Heart right ventricle (tissue), 16 donors: ENCODE data around the gene ATP5ME. TPM values are rescaled to one million over a fixed set of nuclear protein-coding genes. Genes with fewer than 3 reads are reported as not detected.
A peak's percentile ranks its signal among the peaks of the same experiment; 100 is the strongest.

Source experiments
- ATAC-seq, 8 donors: fragments of 200-7000 bp; cut with Tn5 transposase; one replicate each; pipeline ENCODE4 v1.9.1; 2020; ENCODE audit warnings: mild to moderate bottlenecking in 8 of 8, moderate library complexity in 8 of 8, moderate number of reproducible peaks in 1 of 8
- DNase-seq, 2 donors: peaks; one replicate each; pipeline ENCODE4 v3.0.0-alpha.2; 2020
- H3K27ac ChIP-seq, 10 donors: fragments of 200-600 bp; sonication (generic) in 2 of 10; one replicate each; pipeline versions ENCODE4 v1.5.0 to v1.8.0; 2020 to 2022; ENCODE audit warnings: mild to moderate bottlenecking in 3 of 10
- H3K27me3 ChIP-seq, 7 donors: fragments of 200-600 bp; one replicate each; pipeline ENCODE4 v1.8.0; 2021 to 2022; ENCODE audit warnings: mild to moderate bottlenecking in 2 of 7
- H3K36me3 ChIP-seq, 9 donors: fragments of 200-600 bp; sonication (generic) in 1 of 9; one replicate each; pipeline versions ENCODE4 v1.5.0 to v1.8.0; 2020 to 2022; ENCODE audit warnings: mild to moderate bottlenecking in 2 of 9
- H3K4me1 ChIP-seq, 9 donors: fragments of 200-600 bp; sonication (generic) in 1 of 9; one replicate each; pipeline versions ENCODE4 v1.5.0 to v1.8.0; 2020 to 2022; ENCODE audit warnings: mild to moderate bottlenecking in 4 of 9
- H3K4me3 ChIP-seq, 10 donors: fragments of 200-600 bp; sonication (generic) in 2 of 10; one replicate each; pipeline versions ENCODE4 v1.5.0 to v1.8.0; 2020 to 2022; ENCODE audit warnings: mild to moderate bottlenecking in 7 of 10, moderate library complexity in 2 of 10
- H3K9me3 ChIP-seq, 11 donors: fragments of 200-600 bp in 10 of 11; sonication (generic) in 2 of 11; one replicate each; pipeline versions ENCODE4 v1.5.0 to v1.8.0; 2013 to 2022; ENCODE audit warnings: mild to moderate bottlenecking in 2 of 11, control low read depth in 1 of 11, moderate library complexity in 1 of 11
- WGBS, 2 donors: extraction: QIAGEN DNeasy Blood & Tissue Kit; methylation state at CpG; one replicate each; pipeline ENCODE4 v1.1.7; 2013; ENCODE audit warnings: inconsistent platforms in 1 of 2; 5-methylcytosine and 5-hydroxymethylcytosine counted together
- intact Hi-C, 10 donors: fragments of 100-400 bp; cut with DNase I; formaldehyde crosslinking; loops; one replicate each; pipeline versions ENCODE4 v1.11.1 to v1.14.2; 2022
- polyA plus RNA-seq, 2 donors: library from polyadenylated mRNA; stranded (reverse); fragments of 200-250 nt; gene quantifications; one replicate each; pipeline ENCODE4 v1.2.3, GENCODE V29; 2013
- total RNA-seq, 10 donors: library from RNA; stranded (reverse); fragmentation: NEBNext Ultra II Directional in 3 of 10; extraction: Animal tissue kit (Norgen Biotek cat#: 25700) in 3 of 10; gene quantifications; one replicate each; pipeline versions ENCODE4 v1.2.1 to v1.2.4, GENCODE V29; 2021 to 2023
- TF ChIP-seq, protein P1 (sequence below), 9 donors: fragments of 200-600 bp; sonication (generic) in 2 of 9; IDR thresholded peaks; one replicate each; pipeline versions ENCODE4 v1.5.0 to v1.8.0; 2021 to 2022; ENCODE audit warnings: antibody characterized with exemption in 9 of 9, mild to moderate bottlenecking in 5 of 9, moderate library complexity in 1 of 9
- donor health status: Arrhythmogenic right ventricular cardiomyopathy.
- donor health status: ischemic (EF 13 %, LVEDD 7.1; RV severe dilation, severe dysfunction).
- donor health status: healthy with polysubstance abuse.
- donor health status: DM: no; HTN: yes; CAD: no.
- donor health status: DM: no; HTN: no; CAD: no.
- donor health status: ischemic (EF 25% LVEDD 6.9; RV normal size, moderate dysfunction).
- donor health status: ischemic (EF 25% LVEDD 5.7; RV mildly dilated, moderate dysfunction).
- donor health status: healthy.
- donor health status: DM: yes; HTN: yes; CAD: no.
- donor health status: Ischemic cardiomyopathy.
- donor health status: ischemic (EF 35%, LVEDD 5.7; RV mildly dilated, moderate dysfunction).
- donor health status: nonischemic (EF 11% LVEDD 7.7; RV severe dilation, severe dysfunction).
- donor health status: DM: yes; HTN: yes; CAD: no.
- donor health status: PGD.
- donor health status: ischemic (EF 29% LVEDD 5.4; RV normal size, mild dysfunction).
- donor health status: nonischemic (EF 23%, LVEDD 6.1; RV moderate dilation, normal function).

ATP5ME gene
- total and polyA plus RNA-seq, 12 donors: 651 to 4,239 (median 1,012) TPM

- H3K27me3 ChIP-seq: peaks cover 0 to 22% (median 4%) of the 10 kb centered on the region in 7 donors
- no peak overlapping the region for H3K27ac ChIP-seq
- peaks cover 0 to 12% (median 7%) of the 10 kb centered on the region in 9 donors for H3K4me1 ChIP-seq
- DNase-seq (no peak), ATAC-seq (no peak)
- TF ChIP-seq, protein P1, sequence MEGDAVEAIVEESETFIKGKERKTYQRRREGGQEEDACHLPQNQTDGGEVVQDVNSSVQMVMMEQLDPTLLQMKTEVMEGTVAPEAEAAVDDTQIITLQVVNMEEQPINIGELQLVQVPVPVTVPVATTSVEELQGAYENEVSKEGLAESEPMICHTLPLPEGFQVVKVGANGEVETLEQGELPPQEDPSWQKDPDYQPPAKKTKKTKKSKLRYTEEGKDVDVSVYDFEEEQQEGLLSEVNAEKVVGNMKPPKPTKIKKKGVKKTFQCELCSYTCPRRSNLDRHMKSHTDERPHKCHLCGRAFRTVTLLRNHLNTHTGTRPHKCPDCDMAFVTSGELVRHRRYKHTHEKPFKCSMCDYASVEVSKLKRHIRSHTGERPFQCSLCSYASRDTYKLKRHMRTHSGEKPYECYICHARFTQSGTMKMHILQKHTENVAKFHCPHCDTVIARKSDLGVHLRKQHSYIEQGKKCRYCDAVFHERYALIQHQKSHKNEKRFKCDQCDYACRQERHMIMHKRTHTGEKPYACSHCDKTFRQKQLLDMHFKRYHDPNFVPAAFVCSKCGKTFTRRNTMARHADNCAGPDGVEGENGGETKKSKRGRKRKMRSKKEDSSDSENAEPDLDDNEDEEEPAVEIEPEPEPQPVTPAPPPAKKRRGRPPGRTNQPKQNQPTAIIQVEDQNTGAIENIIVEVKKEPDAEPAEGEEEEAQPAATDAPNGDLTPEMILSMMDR (IDR thresholded peaks at IDR 0.05): no peak
- H3K9me3 ChIP-seq: no peaks in the 10 kb centered on the region
- H3K36me3 ChIP-seq: no peaks in the 10 kb centered on the region
- no peak overlapping the region for H3K4me3 ChIP-seq
- intact Hi-C loops: no loop called here
- WGBS, 2 donors: 90 to 93% methylated on average over 32 of the region's 32 CpGs
Observed at GRCh38 chr4:658681-659667, 15.1 kb downstream of the ATP5ME start.

GRCh38 chr4:657834-658667 lies 16.0 kb downstream of the ATP5ME start:
- TF ChIP-seq, protein P1 (IDR thresholded peaks at IDR 0.05): no peak
- 84 to 86% methylated on average over 26 to 27 of the region's 27 CpGs for WGBS, 2 donors

DNA sequence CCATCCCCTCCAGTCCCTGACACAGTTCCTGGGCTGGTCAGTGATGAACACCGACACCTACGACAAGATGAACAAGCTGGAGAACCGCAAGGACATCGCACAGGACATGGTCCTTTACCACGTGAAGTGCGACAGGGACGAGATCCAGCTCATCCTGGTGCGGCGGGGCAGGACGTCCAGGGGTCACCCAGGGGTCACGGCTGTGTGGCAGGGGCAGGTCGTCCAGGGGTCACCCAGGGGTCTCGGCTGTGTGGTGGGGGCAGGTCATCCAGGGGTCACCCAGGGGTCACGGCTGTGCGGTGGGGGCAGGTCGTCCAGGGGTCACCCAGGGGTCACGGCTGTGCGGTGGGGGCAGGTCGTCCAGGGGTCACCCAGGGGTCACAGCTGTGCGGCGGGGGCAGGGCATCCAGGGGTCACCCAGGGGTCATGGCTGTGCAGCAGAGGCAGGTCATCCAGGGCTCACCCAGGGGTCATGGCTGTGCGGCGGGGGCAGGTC lies 16.7 kb downstream of the ATP5ME start:
- no peak overlapping the region for H3K4me3 ChIP-seq
- no peak for ATAC-seq
- TF ChIP-seq, protein P1 (IDR thresholded peaks at IDR 0.05): no peak
- H3K36me3 ChIP-seq: no peaks in the 10 kb centered on the region
- no peaks in the 10 kb centered on the region for H3K9me3 ChIP-seq
- H3K27me3 ChIP-seq: peaks cover 0 to 29% (median 0%) of the 10 kb centered on the region in 7 donors
- intact Hi-C loops: no loop called here
- no peak overlapping the region for H3K27ac ChIP-seq
- DNase-seq: no peak
- no peaks in the 10 kb centered on the region for H3K4me1 ChIP-seq
- 78 to 82% methylated on average over 21 to 23 of the region's 23 CpGs for WGBS, 2 donors

More at GRCh38 chr4:657834-658667, 16.0 kb downstream of the ATP5ME start:
- no peak overlapping the region for H3K27ac ChIP-seq
- DNase-seq (no peak), ATAC-seq (peak in 1 of 8 donors; percentile 9)
- peaks cover 0 to 26% (median 0%) of the 10 kb centered on the region in 7 donors for H3K27me3 ChIP-seq
- H3K4me1 ChIP-seq: peaks cover 0 to 2% (median 1%) of the 10 kb centered on the region in 9 donors
- H3K9me3 ChIP-seq: no peaks in the 10 kb centered on the region
- no peak overlapping the region for H3K4me3 ChIP-seq
- no peaks in the 10 kb centered on the region for H3K36me3 ChIP-seq
- intact Hi-C loops: no loop called here
